Lung (tissue), 12 donors: ENCODE data around the gene SOX18. TPM values are rescaled to one million over a fixed set of nuclear protein-coding genes. Genes with fewer than 3 reads are reported as not detected.

Source experiments
- ATAC-seq: fragments of 200-7000 bp; cut with Tn5 transposase; one replicate; pipeline ENCODE4 v1.9.1; 2020; ENCODE audit warnings: moderate number of reproducible peaks; ENCODE audit not compliant: insufficient read depth, low FRiP score
- DNase-seq, 3 donors: peaks; one replicate each; pipeline ENCODE4 v3.0.0-alpha.2; 2013 to 2017
- H3K27ac ChIP-seq, 2 donors: one replicate each; pipeline ENCODE4 v1.5.1; 2013; ENCODE audit warnings: mild to moderate bottlenecking in 2 of 2, moderate library complexity in 2 of 2, control low read depth in 1 of 2, inconsistent platforms in 1 of 2, low read depth in 1 of 2, low read length in 1 of 2
- H3K27me3 ChIP-seq, 3 donors: one replicate each; pipeline ENCODE4 v1.5.1; 2013; ENCODE audit warnings: low read length in 2 of 3; ENCODE audit not compliant: control insufficient read depth in 3 of 3, insufficient read depth in 3 of 3
- H3K36me3 ChIP-seq, 4 donors: one replicate each; pipeline ENCODE4 v1.5.1; 2013; ENCODE audit warnings: low read length in 4 of 4, mild to moderate bottlenecking in 1 of 4, moderate library complexity in 1 of 4; ENCODE audit not compliant: control insufficient read depth in 4 of 4, insufficient read depth in 4 of 4
- H3K4me1 ChIP-seq, 5 donors: one replicate each; pipeline ENCODE4 v1.5.1; 2013; ENCODE audit warnings: low read length in 5 of 5, mild to moderate bottlenecking in 2 of 5, moderate library complexity in 1 of 5; ENCODE audit not compliant: control insufficient read depth in 5 of 5, insufficient read depth in 5 of 5
- H3K4me3 ChIP-seq: one replicate; pipeline ENCODE4 v1.5.1; 2013; ENCODE audit warnings: mild to moderate bottlenecking, control low read depth, moderate library complexity
- H3K9ac ChIP-seq, 2 donors: one replicate each; pipeline ENCODE4 v1.5.1; 2013; ENCODE audit warnings: low read length in 2 of 2, control low read depth in 1 of 2; ENCODE audit not compliant: insufficient read depth in 1 of 2
- H3K9me3 ChIP-seq, 4 donors: one replicate each; pipeline ENCODE4 v1.5.1; 2013; ENCODE audit warnings: low read length in 3 of 4, mild to moderate bottlenecking in 1 of 4, moderate library complexity in 1 of 4; ENCODE audit not compliant: control insufficient read depth in 4 of 4, insufficient read depth in 3 of 4
- CTCF ChIP-seq: IDR thresholded peaks from 2 replicates; pipeline ENCODE4 v1.5.1; 2012; ENCODE audit warnings: mild to moderate bottlenecking; ENCODE audit errors: control extremely low read depth, extremely low read depth
- WGBS, 2 donors: extraction: QIAGEN DNeasy Blood & Tissue Kit; methylation state at CpG; one replicate each; pipeline ENCODE4 v1.1.7; 2013; 5-methylcytosine and 5-hydroxymethylcytosine counted together
- polyA plus RNA-seq, 2 donors: library from polyadenylated mRNA; stranded (reverse); fragments of 200-250 nt; gene quantifications; one replicate each; pipeline ENCODE4 v1.2.1, GENCODE V29; 2013
- total RNA-seq, 2 donors: library from RNA; depleted of rRNA in 1 of 2; stranded (reverse); fragments of >200 nt in 1 of 2; gene quantifications; one replicate each; pipeline ENCODE4 v1.2.1, GENCODE V29; 2014 to 2021
- donor health status: control.
- donor health status: control.
- donor health status: Bipolar disorder and iron deficiency.
- donor health status: healthy.
- donor health status: DM: yes; HTN: yes; CAD: no.

The SOX18 gene
- total and polyA plus RNA-seq, 4 donors: 12.1 to 52.2 (median 29.3) TPM

- Histone ChIP-seq H3K36me3 (peaks cover 0 to 21% (median 8%) of the 10 kb centered on the region in 4 donors), H3K9me3 (no peaks in the 10 kb centered on the region), H3K27ac (no peak overlapping the region), H3K4me1 (peaks cover 4 to 14% (median 8%) of the 10 kb centered on the region in 5 donors), H3K9ac (no peak overlapping the region), H3K4me3 (no peak overlapping the region), H3K27me3 (no peaks in the 10 kb centered on the region)
- no peak for TF ChIP-seq CTCF
- ATAC-seq (no peak), DNase-seq (no peak)
- WGBS, 2 donors: 69 to 72% methylated on average over 12 of the region's 12 CpGs
Observed at GRCh38 chr20:64067733-64068307, 18.4 kb upstream of the SOX18 start.

- no peak for ATAC-seq
- no peak for DNase-seq
- H3K4me3 ChIP-seq: no peak overlapping the region
- H3K27ac ChIP-seq: no peak overlapping the region
- TF ChIP-seq CTCF: no peak
- H3K9ac ChIP-seq: no peak overlapping the region
- 73 to 85% methylated on average over 6 of the region's 6 CpGs for WGBS, 2 donors
- H3K27me3 ChIP-seq: no peaks in the 10 kb centered on the region
- H3K36me3 ChIP-seq: peaks cover 0 to 14% (median 5%) of the 10 kb centered on the region in 4 donors
- H3K9me3 ChIP-seq: no peaks in the 10 kb centered on the region
- peaks cover 7 to 19% (median 8%) of the 10 kb centered on the region in 5 donors for H3K4me1 ChIP-seq
Observed at GRCh38 chr20:64067005-64067632, 17.7 kb upstream of the SOX18 start.

GRCh38 chr20:64065974-64066343, 16.5 kb upstream of the SOX18 start:
- WGBS, 2 donors: 41 to 43% methylated on average over 5 of the region's 5 CpGs
- Histone ChIP-seq H3K9ac (no peak overlapping the region), H3K4me1 (peaks cover 7 to 22% (median 8%) of the 10 kb centered on the region in 5 donors), H3K27me3 (no peaks in the 10 kb centered on the region), H3K9me3 (no peaks in the 10 kb centered on the region), H3K4me3 (no peak overlapping the region), H3K27ac (no peak overlapping the region), H3K36me3 (peaks cover 0 to 9% (median 2%) of the 10 kb centered on the region in 4 donors)
- TF ChIP-seq CTCF: no peak
- ATAC-seq (no peak), DNase-seq (no peak)
